Activated CD8-positive, alpha-beta memory T cell treated with anti-CD3 and anti-CD28 coated beads, Interleukin-2, amount 50 U/mL, for 24 hours (primary cell): ENCODE data around the gene SCAMP2.
"Not testable (repeated sequence)": the region's sequence is repeated elsewhere in the genome, so short reads cannot be mapped to it uniquely, and the experiment has no call there.

ENCODE experiments used
- DNase-seq: peaks from one replicate; pipeline ENCODE4 v3.0.0-alpha.2; 2020; ENCODE audit errors: extremely low read depth

The SCAMP2 gene

GRCh38 chr15:74890665-74890960 lies 17.4 kb upstream of the SCAMP2 start:
- no peak for DNase-seq

DNA sequence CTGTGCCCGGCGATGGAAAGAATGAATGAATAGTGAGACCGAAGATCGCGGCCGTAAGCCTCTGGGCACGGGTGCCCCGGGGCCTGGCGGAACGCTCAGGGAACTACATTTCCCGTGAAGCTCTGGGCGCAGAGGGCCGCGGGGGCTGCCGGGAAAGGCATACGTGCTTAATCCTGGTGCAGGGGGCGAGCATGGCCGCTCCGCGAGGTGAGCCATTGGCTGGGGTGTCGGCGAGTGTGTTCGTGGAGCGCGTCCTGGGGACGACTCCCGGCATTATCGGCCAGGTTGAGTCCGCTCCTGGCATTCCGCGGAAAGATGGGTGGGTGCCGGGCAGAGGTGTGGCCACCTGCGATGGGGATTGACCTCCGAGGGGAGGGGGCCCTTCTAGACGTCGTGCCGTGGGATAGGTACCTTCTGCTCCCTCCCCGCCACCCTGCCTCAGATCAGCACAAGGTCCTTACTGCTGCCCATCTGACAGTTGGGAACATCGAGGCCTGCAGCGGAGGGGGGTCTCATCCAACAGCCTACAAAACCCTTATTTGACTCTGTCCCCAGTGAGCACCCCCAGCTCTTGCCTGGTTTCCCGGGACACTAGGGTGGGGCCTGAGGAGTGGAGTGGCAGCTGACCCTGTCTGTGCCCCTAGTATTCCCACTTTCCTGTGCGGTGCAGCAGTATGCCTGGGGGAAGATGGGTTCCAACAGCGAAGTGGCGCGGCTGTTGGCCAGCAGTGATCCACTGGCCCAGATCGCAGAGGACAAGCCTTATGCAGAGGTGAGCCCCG lies 16.9 kb upstream of the SCAMP2 start, which contains the start of gene MPI:
TSS of gene MPI (plus strand) at position 160 of the 782 bp plus-strand sequence. CDS start at position 192, 32 bp downstream.
- DNase-seq = peak; percentile 67

GRCh38 chr15:74889390-74889882 lies 16.3 kb upstream of the SCAMP2 start:
- no peak for DNase-seq

DNA sequence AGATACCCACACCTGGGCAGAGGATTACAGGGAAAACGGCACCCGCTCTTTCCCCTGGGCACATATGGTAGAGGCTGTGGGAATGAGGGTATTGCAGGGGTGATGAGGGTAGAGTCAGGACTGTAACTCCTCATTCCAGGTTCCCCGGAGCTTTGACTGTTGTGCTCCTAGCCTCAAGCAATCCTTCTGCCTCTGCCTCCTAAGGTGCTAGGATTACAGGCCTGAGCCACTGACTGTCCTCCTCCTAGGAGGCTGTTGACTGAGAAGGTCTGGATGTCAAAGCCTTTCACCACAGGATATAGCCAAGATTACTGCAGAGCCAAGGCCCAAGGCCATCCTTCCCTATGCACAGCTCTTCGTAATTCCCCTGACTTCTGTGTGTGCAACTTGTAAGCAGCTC lies 15.6 kb upstream of the SCAMP2 start:
- DNase-seq = no peak

GRCh38 chr15:74887537-74888193 lies 14.5 kb upstream of the SCAMP2 start:
- DNase-seq = not testable (repeated sequence)

- no peak for DNase-seq
Observed at GRCh38 chr15:74885461-74885860, 12.3 kb upstream of the SCAMP2 start.

GRCh38 chr15:74884428-74885223 lies 11.5 kb upstream of the SCAMP2 start:
- DNase-seq = no peak

DNA sequence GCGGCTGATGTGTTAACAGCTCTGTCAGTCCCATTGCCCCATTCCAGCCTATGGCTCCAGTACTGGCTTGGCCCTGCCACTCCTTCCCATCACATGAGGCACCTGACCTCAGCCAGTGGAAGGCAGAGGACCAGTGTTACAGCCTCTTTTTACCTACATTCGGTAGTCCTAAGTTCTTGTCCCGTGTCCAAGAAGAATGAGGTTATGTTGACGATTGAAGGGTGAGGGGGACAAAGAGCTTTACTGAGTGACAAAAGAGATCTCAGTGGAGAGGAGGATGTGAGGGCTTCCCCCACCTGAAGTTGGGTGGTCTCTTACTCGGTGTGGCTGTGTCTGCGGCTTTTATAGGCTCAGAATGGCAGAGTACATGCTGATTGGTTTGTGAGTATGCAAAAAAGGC lies 9.4 kb upstream of the SCAMP2 start:
- no peak for DNase-seq

- DNase-seq = no peak
Observed at GRCh38 chr15:74878273-74878672, 5.1 kb upstream of the SCAMP2 start.

DNA sequence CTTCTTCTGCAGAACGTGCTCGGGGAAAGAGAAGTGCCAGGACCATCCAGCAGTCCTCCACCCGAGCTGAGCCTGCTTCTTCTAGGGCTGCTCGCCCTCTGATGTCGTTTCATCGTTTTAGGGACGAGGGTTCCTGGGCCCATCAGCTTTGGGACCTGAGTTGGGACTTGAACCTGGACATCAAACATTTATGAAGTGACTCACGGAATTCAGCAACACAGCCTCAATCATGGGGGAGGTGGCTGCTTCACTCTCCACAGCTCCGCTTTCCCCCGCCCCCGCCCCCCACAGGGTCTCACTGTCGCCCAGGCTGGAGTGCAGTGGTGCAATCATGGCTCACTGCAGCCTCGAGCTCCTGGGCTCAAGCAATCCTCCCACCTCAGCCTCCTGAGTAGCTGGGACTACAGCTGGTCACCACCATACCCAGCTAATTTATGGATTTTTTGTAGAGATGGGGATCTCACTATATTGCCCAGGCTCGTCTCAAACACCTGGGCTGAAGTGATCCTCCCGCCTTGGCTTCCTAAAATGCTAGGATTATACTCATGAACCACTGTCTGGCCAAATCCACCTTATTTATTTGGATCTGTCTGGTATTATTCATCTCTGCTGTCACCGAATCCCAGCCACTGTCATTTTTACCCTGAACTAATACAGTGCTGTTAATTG lies 725 bp upstream of the SCAMP2 start:
- DNase-seq = no peak

GRCh38 chr15:74872702-74873035 lies 496 bp downstream of the SCAMP2 start:
- no peak for DNase-seq

GRCh38 chr15:74870436-74871215 lies 2.5 kb downstream of the SCAMP2 start:
- no peak for DNase-seq

DNA sequence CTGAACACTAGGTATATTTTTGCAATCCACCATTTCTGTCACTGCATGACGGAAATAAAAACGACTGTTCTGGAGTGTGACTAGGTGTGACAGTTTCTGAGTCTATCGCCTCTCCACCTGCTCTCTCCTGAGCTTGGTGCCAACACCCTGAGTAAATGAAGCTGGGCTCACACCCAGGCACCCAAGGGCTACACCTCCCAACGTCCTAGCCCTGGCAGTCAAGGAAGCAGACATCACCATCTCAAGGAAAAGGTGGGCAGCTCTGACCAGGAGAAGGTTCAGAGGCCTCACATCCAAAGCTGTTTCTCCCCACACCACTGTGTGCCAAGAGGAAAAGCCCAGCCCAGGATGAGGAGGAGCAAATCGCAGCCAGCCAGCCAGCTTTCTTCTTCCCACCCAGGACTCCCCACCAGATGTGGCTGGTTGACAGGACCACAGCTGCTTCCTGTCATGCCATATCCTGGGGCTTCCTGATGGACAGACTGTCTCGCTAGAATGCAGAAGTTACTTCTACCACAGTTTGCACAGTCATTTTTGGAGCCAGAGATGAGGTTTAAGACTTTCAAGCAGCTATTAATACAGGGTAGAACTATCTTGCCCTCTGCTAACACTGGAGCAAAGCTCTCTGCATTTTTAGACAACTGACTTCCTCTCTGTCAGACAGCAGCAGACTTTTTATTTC lies 3.3 kb downstream of the SCAMP2 start:
- no peak for DNase-seq

DNA sequence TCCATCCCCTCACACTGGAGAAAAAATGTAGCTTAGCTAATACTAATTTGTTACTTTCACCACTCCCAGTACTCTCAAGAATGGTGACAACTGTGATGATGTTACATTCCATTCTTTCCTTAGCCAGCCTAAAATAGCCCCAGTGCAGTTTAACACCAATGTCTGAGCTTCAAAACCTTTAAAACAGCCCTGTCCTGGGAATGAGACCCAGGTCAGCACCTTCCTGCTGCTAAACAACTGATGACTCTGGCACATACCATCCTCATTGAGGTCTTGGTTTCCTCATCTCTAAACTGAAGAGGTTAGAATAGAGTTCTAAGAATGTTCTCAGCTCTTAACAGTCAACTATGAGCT lies 3.8 kb downstream of the SCAMP2 start:
- DNase-seq = no peak

- no peak for DNase-seq
Observed at GRCh38 chr15:74868059-74868458, 5.1 kb downstream of the SCAMP2 start.

DNA sequence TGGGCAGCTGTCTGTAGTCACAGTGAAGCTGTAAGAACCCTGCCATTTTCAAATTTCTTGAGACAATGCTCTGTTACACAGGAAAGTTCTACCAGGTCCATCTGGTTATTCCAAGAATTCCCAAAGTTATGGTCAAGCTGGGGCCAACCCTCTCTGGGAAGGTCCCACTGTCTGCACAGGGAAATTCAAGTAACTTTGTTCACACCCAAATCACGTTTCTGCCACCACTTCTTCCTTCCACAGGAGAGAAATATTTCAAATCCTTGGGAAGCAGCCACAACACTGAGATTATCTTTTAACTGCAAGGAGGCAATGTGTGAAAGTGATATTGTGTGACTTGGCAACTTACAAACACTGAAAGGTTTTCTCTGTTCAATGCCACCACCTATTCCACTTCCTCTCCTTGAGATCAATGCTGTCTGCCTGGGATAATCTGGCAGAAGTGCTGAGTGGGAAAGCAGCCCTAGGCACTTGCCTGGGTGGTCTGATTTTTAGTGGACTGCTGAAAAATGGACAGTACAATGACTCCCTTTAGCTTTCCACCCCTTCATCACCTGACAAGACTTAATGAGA lies 5.6 kb downstream of the SCAMP2 start:
- DNase-seq = no peak

- no peak for DNase-seq
Observed at GRCh38 chr15:74866090-74866489, 7.1 kb downstream of the SCAMP2 start.

- DNase-seq = no peak
Observed at GRCh38 chr15:74865316-74865715, 7.8 kb downstream of the SCAMP2 start.

DNA sequence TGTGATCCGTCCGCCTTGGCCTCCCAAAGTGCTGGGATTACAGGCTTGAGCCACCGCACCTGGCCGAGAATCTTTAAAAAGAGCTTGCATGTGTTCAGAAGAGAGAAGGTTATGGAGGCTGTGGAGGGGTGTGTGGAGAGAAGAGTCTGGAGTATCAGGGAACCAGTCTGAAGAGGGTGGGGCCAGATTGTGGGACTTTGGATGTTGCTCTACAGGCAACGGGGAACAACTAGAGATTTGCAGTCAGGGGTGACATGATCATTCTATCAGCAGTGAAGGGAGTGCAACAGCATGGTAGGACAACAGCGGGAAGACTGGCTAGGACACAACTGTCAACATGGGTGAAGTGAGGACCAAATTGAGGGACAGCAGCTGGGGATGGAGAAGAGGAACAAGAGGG lies 8.9 kb downstream of the SCAMP2 start:
- DNase-seq = no peak

- DNase-seq = no peak
Observed at GRCh38 chr15:74863239-74864056, 9.7 kb downstream of the SCAMP2 start.
